HG03175 (cell line): ENCODE data around the gene ATOH8.

ENCODE experiments used
- ATAC-seq: cut with Tn5 transposase; IDR thresholded peaks from one replicate; pipeline ENCODE4 v1.9.1; 2021; ENCODE audit warnings: mild to moderate bottlenecking, moderate library complexity; ENCODE audit not compliant: unreplicated experiment

ATOH8 gene

GRCh38 chr2:85754313-85755095 lies 713 bp downstream of the ATOH8 start:
- ATAC-seq, result no peak

DNA sequence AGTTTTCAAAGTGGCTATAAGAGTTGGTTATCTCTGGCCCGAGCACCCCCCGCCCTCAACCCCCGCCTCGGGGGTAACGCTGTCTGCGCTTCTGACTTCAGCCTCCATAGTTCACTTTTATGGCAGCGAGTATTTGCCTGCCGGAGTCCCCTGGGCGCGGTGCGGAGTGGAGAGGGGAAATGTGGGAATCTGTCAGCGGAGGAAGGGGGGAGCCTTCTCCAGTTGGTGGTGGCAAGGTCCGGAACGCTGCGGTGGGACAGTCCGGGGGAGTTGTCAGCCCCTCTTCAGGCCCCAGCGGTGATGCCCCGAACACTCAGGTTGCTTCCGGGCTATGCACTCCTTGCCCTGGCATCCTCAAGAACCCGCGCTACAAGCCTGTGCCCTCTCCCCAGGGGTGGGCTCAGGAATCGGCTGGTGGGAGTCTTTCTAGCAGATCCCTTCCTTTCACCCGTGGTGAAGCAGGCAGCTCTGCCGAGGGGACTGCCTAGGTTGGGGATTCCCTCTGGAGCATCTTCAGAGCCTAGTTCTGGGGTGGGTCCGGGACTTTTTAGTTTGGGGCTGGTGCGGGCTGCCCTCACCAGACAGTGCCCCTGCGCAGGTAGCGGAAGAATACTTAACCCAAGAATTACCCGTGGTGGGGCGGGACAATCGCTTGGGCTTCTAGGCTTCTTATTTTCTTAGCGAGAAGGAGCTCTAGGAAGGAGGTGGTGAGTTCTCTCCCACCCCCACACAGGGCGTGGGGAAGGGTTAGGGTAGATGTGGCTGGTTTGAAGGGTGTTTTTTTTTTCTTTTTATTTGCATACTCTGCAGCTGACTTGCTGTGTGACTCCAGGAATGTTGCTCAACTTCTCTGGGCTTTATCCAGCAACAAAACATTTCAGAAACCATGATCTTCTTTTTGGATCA lies 1.6 kb downstream of the ATOH8 start:
- no peak for ATAC-seq

DNA sequence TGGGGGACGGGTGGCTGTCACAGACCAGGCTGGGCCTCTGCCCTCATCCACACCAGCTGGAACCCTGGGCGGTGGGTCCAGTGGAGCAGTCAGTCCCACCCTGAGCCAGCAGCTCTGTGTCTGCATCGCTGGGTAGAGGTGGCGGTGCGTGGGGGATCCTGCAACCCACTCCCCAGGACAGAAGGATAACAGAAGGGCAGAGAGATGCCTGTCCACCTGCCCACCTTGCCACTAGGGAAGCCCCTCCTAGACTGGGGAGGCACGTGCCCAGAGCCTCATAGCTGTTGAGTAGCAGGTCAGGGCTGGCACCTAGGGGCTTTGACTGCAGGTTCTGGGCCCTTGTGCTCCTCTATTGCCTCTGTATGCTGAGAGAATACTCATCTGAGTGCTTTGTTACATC lies 2.4 kb downstream of the ATOH8 start:
- ATAC-seq, result no peak

GRCh38 chr2:85756822-85757435 lies 3.1 kb downstream of the ATOH8 start:
- no peak for ATAC-seq

DNA sequence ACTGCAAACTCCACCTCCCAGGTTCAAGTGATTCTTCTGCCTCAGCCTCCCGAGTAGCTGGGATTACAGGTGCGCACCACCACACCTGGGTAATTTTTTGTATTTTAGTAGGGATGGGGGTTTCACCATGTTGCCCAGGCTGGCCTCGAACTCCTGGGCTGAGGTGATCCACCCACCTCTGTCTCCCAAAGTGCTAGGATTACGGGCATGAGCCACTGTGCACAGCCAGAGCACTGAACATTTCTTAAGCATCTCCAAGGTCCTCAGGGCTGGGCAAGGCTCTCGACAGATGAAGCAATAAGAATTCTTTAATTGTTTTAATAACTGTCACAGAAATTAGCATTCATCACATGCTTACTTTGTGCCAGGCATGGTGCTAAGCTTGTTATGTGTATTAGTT lies 4.1 kb downstream of the ATOH8 start:
- no peak for ATAC-seq

DNA sequence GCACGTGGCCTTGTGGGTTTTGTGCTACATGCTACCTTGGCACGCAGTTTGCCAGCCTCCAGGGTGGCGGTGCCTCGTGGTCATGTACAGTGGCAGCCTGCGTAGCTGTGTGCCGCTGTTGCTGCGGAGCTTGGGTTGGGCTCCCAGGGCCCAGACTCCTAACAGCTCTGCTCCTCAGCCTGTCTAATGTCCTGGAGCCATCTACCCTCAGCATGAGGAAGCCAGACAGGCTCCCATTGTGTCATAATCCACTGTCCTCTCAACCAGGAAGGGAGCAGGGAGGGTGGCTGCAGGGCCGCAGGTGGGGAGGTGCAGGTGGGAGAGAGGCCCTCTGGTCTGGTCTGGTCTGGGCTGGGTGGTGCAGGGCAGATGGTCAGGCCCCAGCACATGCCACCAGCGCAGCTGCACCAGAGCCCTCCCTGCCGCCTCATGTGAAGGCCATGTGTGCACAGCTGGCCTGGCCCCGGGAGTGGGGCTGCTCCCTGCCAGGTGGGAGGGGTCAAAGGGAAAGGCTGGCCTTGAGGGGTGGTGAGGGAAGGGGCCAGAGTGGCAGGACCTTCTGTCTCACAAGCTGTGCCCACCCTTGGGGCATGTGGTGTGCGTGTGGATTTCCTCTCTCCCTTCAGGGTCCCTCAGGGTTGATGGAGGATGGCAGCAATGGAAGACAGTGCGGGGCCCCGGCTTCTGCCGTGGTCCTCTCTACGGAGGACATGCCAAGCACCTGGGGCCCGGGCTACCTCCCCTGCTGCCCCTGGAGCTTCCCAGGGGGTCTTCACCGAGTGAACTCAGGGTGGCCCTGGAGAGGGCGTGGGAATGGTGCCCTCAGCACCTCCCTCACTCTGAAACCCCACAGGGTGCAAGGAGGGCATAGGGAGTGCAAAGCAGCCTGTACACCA lies 4.8 kb downstream of the ATOH8 start:
- ATAC-seq, result no peak

DNA sequence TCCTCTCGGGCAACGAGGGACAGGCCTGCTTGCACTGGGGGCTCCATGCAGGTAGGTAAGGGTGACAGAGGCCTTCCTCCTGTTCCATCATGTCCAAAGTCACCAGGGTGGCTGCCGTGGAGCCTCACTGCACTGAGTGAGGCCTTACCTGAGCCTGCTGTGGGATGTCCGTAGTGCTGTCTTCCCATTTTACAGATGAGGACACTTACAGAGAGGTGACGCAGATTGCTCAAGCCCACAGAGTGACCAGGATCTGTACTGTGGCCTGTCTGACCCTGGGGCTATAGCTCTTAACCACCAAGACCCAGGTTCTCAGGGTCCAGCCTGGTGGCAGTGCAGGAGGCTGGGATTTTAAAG lies 5.4 kb downstream of the ATOH8 start:
- no peak for ATAC-seq

DNA sequence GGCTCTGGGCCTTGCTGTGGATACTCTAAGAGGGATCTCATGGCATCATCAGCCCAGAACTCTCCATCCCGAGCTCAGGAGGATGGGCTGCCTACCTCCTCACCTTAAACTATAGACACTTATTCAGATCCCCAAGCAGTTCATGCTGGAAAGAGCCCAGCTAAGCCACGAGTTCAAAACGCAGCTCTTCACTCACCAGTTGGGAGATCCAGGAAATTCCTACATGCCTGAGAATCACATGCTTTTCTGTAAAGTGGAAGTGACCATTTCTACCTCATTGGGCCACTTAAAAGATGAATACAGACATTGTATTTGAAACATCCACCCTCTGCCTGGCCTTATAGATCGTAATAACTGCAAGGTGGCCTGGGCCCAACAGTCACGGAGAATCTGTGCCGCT lies 6.6 kb downstream of the ATOH8 start:
- ATAC-seq, result no peak

- ATAC-seq, result no peak
Measured at GRCh38 chr2:85760872-85761271, 7.1 kb downstream of the ATOH8 start.

GRCh38 chr2:85761512-85761944 lies 7.7 kb downstream of the ATOH8 start:
- no peak for ATAC-seq

DNA sequence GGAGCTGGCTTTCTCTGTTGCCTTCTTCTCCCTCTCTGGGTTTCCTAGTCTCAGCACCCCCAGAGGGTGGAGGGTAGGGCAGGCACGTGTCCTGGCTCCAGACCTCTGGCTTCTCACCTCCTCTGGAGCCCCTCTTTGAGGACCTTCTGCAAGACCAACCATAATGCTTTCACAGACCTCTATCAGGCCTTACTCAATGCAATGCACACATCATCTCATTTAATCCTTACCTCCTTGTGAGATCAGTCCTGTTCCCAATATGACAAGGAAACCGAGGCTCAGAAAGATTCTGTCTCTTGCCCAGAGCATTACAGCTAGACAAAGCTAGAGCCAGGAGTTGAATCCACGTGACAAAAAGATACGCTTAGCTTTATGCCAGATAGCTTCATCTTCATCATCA lies 8.2 kb downstream of the ATOH8 start:
- ATAC-seq, result no peak

GRCh38 chr2:85763132-85763531 lies 9.3 kb downstream of the ATOH8 start:
- ATAC-seq, result no peak

DNA sequence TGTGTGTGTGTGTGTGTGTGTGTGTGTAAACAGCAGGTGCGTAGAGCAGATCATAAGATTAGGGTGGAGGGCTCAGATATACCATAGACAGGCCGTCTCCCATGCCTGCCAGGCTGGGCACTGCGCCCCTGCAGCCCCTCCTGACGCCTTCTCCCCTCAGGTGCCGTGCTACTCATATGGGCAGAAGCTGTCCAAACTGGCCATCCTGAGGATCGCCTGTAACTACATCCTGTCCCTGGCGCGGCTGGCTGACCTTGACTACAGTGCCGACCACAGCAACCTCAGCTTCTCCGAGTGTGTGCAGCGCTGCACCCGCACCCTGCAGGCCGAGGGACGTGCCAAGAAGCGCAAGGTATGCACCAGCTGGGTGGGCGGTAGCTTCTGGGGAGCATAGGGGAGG lies 10.0 kb downstream of the ATOH8 start:
- ATAC-seq, result no peak

GRCh38 chr2:85765081-85765731 lies 11.4 kb downstream of the ATOH8 start:
- ATAC-seq, result no peak

- no peak for ATAC-seq
Measured at GRCh38 chr2:85766229-85766628, 12.4 kb downstream of the ATOH8 start.

- ATAC-seq, result no peak
Measured at GRCh38 chr2:85767803-85768665, 14.2 kb downstream of the ATOH8 start.

DNA sequence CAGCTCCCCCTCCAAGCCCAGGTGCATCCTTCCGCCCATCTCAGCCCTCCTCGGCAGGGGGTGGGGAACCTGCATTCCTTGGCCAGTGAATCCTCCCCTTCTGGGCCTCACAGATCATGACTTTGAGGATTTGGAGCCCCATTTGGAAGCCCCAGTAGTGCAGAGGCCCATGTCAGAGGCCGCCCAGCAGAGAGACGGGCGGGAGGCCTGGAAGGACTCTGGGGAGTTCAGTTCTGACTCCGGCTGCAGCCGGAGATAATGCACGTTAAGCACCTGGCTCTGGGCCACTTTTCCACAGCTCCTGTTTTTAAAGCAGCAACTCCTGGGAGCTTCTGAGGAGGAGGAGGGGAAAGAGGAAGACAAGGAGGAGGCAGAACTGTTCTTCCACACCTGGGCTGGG lies 14.9 kb downstream of the ATOH8 start:
- ATAC-seq, result no peak

DNA sequence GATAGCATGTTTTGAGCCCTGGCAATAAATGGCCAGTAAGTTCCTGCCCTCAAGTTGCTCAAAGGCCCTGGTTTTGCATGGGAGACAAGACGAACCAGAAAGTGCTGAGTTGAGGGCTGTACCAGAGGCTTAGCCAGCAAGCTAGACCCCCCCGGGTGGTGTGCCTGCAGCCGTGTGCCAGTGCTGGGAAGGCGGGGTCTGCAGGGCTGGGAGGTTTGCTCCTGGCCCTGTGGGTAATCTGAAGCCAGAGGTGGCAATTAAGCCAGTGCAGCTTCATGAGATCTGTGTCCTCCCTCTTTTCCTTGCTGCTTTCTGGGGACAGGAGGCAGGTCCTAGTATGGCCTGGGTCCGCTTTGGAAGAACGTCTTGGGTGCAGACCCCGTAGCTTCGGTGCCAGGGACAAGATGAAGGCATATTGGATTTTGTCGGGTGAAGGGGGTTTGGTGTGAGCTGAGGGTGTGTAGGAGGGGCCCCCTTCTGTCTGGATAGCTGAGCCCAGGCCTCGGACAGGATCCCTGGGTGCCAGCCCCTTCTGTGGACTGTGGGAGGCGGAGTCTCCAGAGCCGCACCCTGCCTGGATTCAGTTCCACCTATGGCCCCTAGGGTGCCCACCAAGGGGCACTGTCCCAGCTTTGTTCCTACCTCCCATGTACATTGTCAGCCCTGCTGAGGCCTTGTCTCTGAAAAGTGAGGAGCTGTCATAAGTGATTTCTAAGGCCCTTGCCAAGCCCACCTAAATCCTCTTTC lies 15.6 kb downstream of the ATOH8 start:
- no peak for ATAC-seq

GRCh38 chr2:85769983-85770362 lies 16.2 kb downstream of the ATOH8 start:
- ATAC-seq, result no peak
